GM13977 (cell line): ENCODE data around the gene CCT4.

Experiments used
- DNase-seq: peaks from one replicate; pipeline ENCODE4 v3.0.0; 2012; ENCODE audit warnings: low spot score
- CTCF ChIP-seq: IDR thresholded peaks from 2 replicates; pipeline ENCODE4 v1.5.1; 2012; ENCODE audit warnings: mild to moderate bottlenecking, control low read depth; ENCODE audit not compliant: insufficient read depth; ENCODE audit errors: extremely low read depth, missing control alignments
- in situ Hi-C: fragments of 300-500 bp; cut with MboI; formaldehyde crosslinking; loops from one replicate; pipeline ENCODE4 v1.12.0; 2022; ENCODE audit warnings: low sequenced_read_pairs, low pct_unique_long_range_greater_than_20kb, mixed read lengths, inconsistent platforms; ENCODE audit not compliant: unreplicated experiment

CCT4 gene

GRCh38 chr2:61888267-61889055 lies at the start of gene CCT4:
Gene CCT4 (minus strand): TSS chr2:61888656. CDS start chr2:61888507, 149 bp downstream.
- TF ChIP-seq CTCF: no peak
- in situ Hi-C loops: no loop called here
- peak; percentile 89 for DNase-seq

- no peak for DNase-seq
- in situ Hi-C loops: no loop called here
- no peak for TF ChIP-seq CTCF
Measured at GRCh38 chr2:61937886-61938285, 49.4 kb upstream of the CCT4 start.

- DNase-seq: no peak
- in situ Hi-C loops: no loop called here
- TF ChIP-seq CTCF: no peak
Measured at GRCh38 chr2:61937098-61937497, 48.6 kb upstream of the CCT4 start.

GRCh38 chr2:61928826-61929461 lies 40.5 kb upstream of the CCT4 start:
- no peak for TF ChIP-seq CTCF
- in situ Hi-C loops: no loop called here
- DNase-seq: no peak

GRCh38 chr2:61926531-61927477 lies 38.3 kb upstream of the CCT4 start:
- TF ChIP-seq CTCF: no peak
- DNase-seq: no peak
- in situ Hi-C loops: no loop called here

GRCh38 chr2:61924895-61925663 lies 36.6 kb upstream of the CCT4 start:
- DNase-seq: no peak
- in situ Hi-C loops: loop anchor here (5.0 to 25.0 kb wide), 2 partner anchors 487 to 837 kb away; no protein-coding TSS in a partner anchor
- no peak for TF ChIP-seq CTCF
